GM10248 (cell line): ENCODE data around the gene NTHL1.
A peak's percentile ranks its signal among the peaks of the same experiment; 100 is the strongest.

Experiments used
- CTCF ChIA-PET: fragments of 300-600 bp; sonication (Branson Sonifier 250); formaldehyde crosslinking; extraction: SDS; loops from one replicate; lab custom pipeline; 2021; ENCODE audit warnings: antibody characterized with exemption; lab: Yijun Ruan, JAX
- POLR2A ChIA-PET: fragments of 350-650 bp; sonication (Branson Sonifier 250); formaldehyde crosslinking; extraction: SDS; loops from one replicate; lab custom pipeline; 2020; ENCODE audit warnings: antibody characterized with exemption; lab: Yijun Ruan, JAX
- DNase-seq: peaks from one replicate; pipeline ENCODE4 v3.0.0; 2012; ENCODE audit errors: extremely low spot score
- CTCF ChIP-seq: IDR thresholded peaks from 2 replicates; pipeline ENCODE4 v1.5.1; 2012; ENCODE audit warnings: mild to moderate bottlenecking, low read depth; ENCODE audit errors: extremely low read depth, missing control alignments, control extremely low read depth

NTHL1 gene

GRCh38 chr16:2047330-2048115 is at the start of gene NTHL1, which contains the start of gene TSC2:
Gene NTHL1 (minus strand): TSS chr16:2047834. CDS start chr16:2047823, 11 bp downstream.
Gene TSC2 (plus strand): TSS chr16:2047985. CDS start chr16:2048616, 631 bp downstream.
- no peak for TF ChIP-seq CTCF
- DNase-seq = peak; percentile 98
- POLR2A ChIA-PET = interaction anchor here (1.8 kb wide), 1 partner anchor 108 kb away, joined by 12 read pairs; the partner anchor contains the start of gene TRAF7
- CTCF ChIA-PET = interaction anchor here (0.7 to 3.3 kb wide), 9 partner anchors 9 to 105 kb away, joined by 3 to 23 read pairs (median 4); partner anchors contain the start of genes NHERF2 and TBL3

- TF ChIP-seq CTCF = no peak
- DNase-seq = no peak
- ChIA-PET CTCF (no interaction called here), POLR2A (no interaction called here)
These were observed 49.4 kb upstream of the NTHL1 start for GRCh38 chr16:2096853-2097595.

GRCh38 chr16:2095918-2096582 is 48.4 kb upstream of the NTHL1 start:
- ChIA-PET POLR2A (no interaction called here), CTCF (no interaction called here)
- DNase-seq = no peak
- no peak for TF ChIP-seq CTCF

GRCh38 chr16:2095315-2095853 is 47.8 kb upstream of the NTHL1 start:
- POLR2A ChIA-PET = no interaction called here
- no peak for TF ChIP-seq CTCF
- DNase-seq = no peak
- CTCF ChIA-PET = no interaction called here

GRCh38 chr16:2093793-2094192 is 46.2 kb upstream of the NTHL1 start:
- CTCF ChIA-PET = no interaction called here
- DNase-seq = no peak
- no peak for TF ChIP-seq CTCF
- POLR2A ChIA-PET = no interaction called here

- TF ChIP-seq CTCF = no peak
- DNase-seq = no peak
- ChIA-PET CTCF (no interaction called here), POLR2A (interaction anchor here (1.2 kb wide), 1 partner anchor 63 kb away, joined by 4 read pairs; the partner anchor contains the start of gene TRAF7)
These were observed 45.2 kb upstream of the NTHL1 start for GRCh38 chr16:2092866-2093265.
